Endothelial cell of umbilical vein (primary cell): ENCODE results near the gene PRKD1. TPM values are rescaled to one million over a fixed set of nuclear protein-coding genes. Genes with fewer than 3 reads are reported as not detected.

Experiments used
- BruUV-seq: library from RNA; stranded (reverse); fragments of 400-500 nt; replicated peaks from 2 replicates; lab custom pipeline; 2021; lab: Mats Ljungman, UMichigan
- CTCF ChIA-PET: fragments of 300-600, 350-600 bp; sonication (Branson Sonifier 250); formaldehyde crosslinking; loops from one replicate; lab custom pipeline; 2021; ENCODE audit warnings: antibody characterized with exemption, inconsistent platforms; lab: Charles Lee
- POLR2A ChIA-PET: fragments of 300-600, 350-600 bp; sonication (Branson Sonifier 250); formaldehyde crosslinking; loops from one replicate; lab custom pipeline; 2021; ENCODE audit warnings: antibody characterized with exemption, inconsistent platforms; lab: Charles Lee
- DNase-seq: peaks from one replicate; pipeline ENCODE4 v3.0.0-alpha.2; 2011; ENCODE audit warnings: low read depth, low spot score
- FAIRE-seq: peaks from 2 replicates; lab custom pipeline; 2011; peaks lifted over from hg19 to GRCh38; lab: Jason Lieb, UNC
- H2AFZ ChIP-seq: 2 replicates; pipeline ENCODE4 v1.6.0; 2012; ENCODE audit warnings: low read depth, low read length, control low read depth, inconsistent platforms
- H3K27ac ChIP-seq: 2 replicates; pipeline ENCODE4 v1.5.1; 2011; ENCODE audit warnings: low read depth, mild to moderate bottlenecking, control low read depth, low read length, moderate library complexity; ENCODE audit not compliant: insufficient read depth
- H3K27me3 ChIP-seq, 2 experiments: 2 replicates each; pipeline versions ENCODE4 v1.6.0 to v1.6.1; 2011; ENCODE audit warnings: low read length in 2 of 2, mixed read lengths in 1 of 2; ENCODE audit not compliant: control insufficient read depth in 2 of 2, insufficient read depth in 2 of 2
- H3K36me3 ChIP-seq, 2 experiments: 2 replicates in 1 of 2; 3 replicates in 1 of 2; pipeline ENCODE4 v1.5.1; 2011; ENCODE audit warnings: low read length in 2 of 2, mild to moderate bottlenecking in 1 of 2, moderate library complexity in 1 of 2; ENCODE audit not compliant: control insufficient read depth in 2 of 2, insufficient read depth in 2 of 2; ENCODE audit errors: extremely low read depth in 1 of 2
- H3K4me1 ChIP-seq: 3 replicates; pipeline ENCODE4 v1.5.1; 2011; ENCODE audit warnings: mild to moderate bottlenecking, low read length; ENCODE audit not compliant: control insufficient read depth, insufficient read depth; ENCODE audit errors: extremely low read depth
- H3K4me2 ChIP-seq: 2 replicates; pipeline ENCODE4 v1.6.1; 2011; ENCODE audit warnings: low read length, control low read depth, mixed read lengths; ENCODE audit not compliant: insufficient read depth
- H3K4me3 ChIP-seq, 3 experiments: fragments of 200-600 bp in 1 of 3; sonication (generic), shearing (Covaris generic) in 1 of 3; replicated peaks in 1 of 3; 2 replicates each; pipeline ENCODE4 v1.5.1; 2011 to 2016; ENCODE audit warnings: control low read depth in 3 of 3, low read length in 3 of 3, mild to moderate bottlenecking in 2 of 3, inconsistent platforms in 1 of 3, low read depth in 1 of 3, moderate library complexity in 1 of 3; ENCODE audit not compliant: insufficient read depth in 1 of 3
- H3K79me2 ChIP-seq: 2 replicates; pipeline ENCODE4 v1.6.0; 2012; ENCODE audit warnings: low read length, inconsistent platforms; ENCODE audit not compliant: control insufficient read depth, insufficient read depth
- H3K9ac ChIP-seq: replicated peaks from 2 replicates; pipeline ENCODE3; 2011; ENCODE audit warnings: low read length, control low read depth; ENCODE audit not compliant: insufficient read depth; ENCODE audit errors: extremely low read depth
- H3K9me1 ChIP-seq: replicated peaks from 3 replicates; pipeline ENCODE4 v1.6.0; 2011; ENCODE audit warnings: mild to moderate bottlenecking, low read length; ENCODE audit not compliant: control insufficient read depth, insufficient read depth; ENCODE audit errors: extremely low read depth
- H3K9me3 ChIP-seq: replicated peaks from 2 replicates; pipeline ENCODE4 v1.5.1; 2012; ENCODE audit warnings: low read length, inconsistent platforms; ENCODE audit not compliant: control insufficient read depth, insufficient read depth
- H4K20me1 ChIP-seq: replicated peaks from 2 replicates; pipeline ENCODE3; 2011; ENCODE audit warnings: mild to moderate bottlenecking, low read length; ENCODE audit not compliant: control insufficient read depth, insufficient read depth; ENCODE audit errors: extremely low read depth
- CTCF ChIP-seq, 2 donors: IDR thresholded peaks; 1 replicate in 1 of 2; 2 replicates in 1 of 2; pipeline ENCODE4 v1.5.1; 2011; ENCODE audit warnings: low read length in 2 of 2, mild to moderate bottlenecking in 2 of 2, moderate library complexity in 2 of 2, control low read depth in 1 of 2, inconsistent platforms in 1 of 2, low read depth in 1 of 2; ENCODE audit not compliant: insufficient read depth in 1 of 2; ENCODE audit errors: extremely low read depth in 1 of 2
- EZH2 ChIP-seq: IDR thresholded peaks from 2 replicates; pipeline ENCODE4 v1.6.1; 2012; ENCODE audit warnings: borderline replicate concordance, low read depth, mild to moderate bottlenecking, moderate library complexity, low read length, inconsistent platforms; ENCODE audit not compliant: severe bottlenecking
- FOS ChIP-seq: IDR thresholded peaks from 2 replicates; pipeline ENCODE4 v1.6.1; 2011; ENCODE audit warnings: mild to moderate bottlenecking, low read length, moderate library complexity, borderline replicate concordance; ENCODE audit not compliant: insufficient read depth
- GATA2 ChIP-seq: IDR thresholded peaks from 2 replicates; pipeline ENCODE4 v1.7.0; 2011; ENCODE audit warnings: low read depth, mild to moderate bottlenecking, moderate library complexity, mixed read lengths, low read length; ENCODE audit not compliant: insufficient read length, insufficient read depth
- JUN ChIP-seq: IDR thresholded peaks from 2 replicates; pipeline ENCODE4 v1.6.1; 2011; ENCODE audit warnings: borderline replicate concordance, low read depth; ENCODE audit not compliant: insufficient read length, insufficient read depth
- MYC ChIP-seq: IDR thresholded peaks from one replicate; pipeline ENCODE4 v1.6.1; 2011; ENCODE audit warnings: mild to moderate bottlenecking, low read depth, low read length
- POLR2A ChIP-seq: IDR thresholded peaks from 2 replicates; pipeline ENCODE4 v1.6.1; 2012; ENCODE audit warnings: low read depth, mild to moderate bottlenecking, control low read depth, low read length
- POLR2AphosphoS5 ChIP-seq: IDR thresholded peaks from 2 replicates; pipeline ENCODE4 v1.6.1; 2012; ENCODE audit warnings: low read depth, mild to moderate bottlenecking, control low read depth, low read length, moderate library complexity; ENCODE audit not compliant: insufficient read depth
- dilution Hi-C: fragments of 300-500 bp; cut with MboI; formaldehyde crosslinking; loops from one replicate; pipeline ENCODE4 v1.15.0; 2019; ENCODE audit warnings: low sequenced_read_pairs; ENCODE audit not compliant: extremely low pct_ligation_motif_present
- intact Hi-C: fragments of 100-400 bp; cut with micrococcal nuclease; formaldehyde crosslinking; loops from one replicate; pipeline ENCODE4 v1.10.0; 2022
- polyA plus RNA-seq, 4 experiments: library from polyadenylated mRNA; depleted of rRNA in 3 of 4; stranded (reverse) in 3 of 4; unstranded in 1 of 4; fragments of >200 nt; gene quantifications; 2 replicates each; pipeline versions ENCODE4 v1.2.1 to v1.2.3, GENCODE V29; 2011 to 2012; ENCODE audit warnings: missing spikeins in 1 of 4
- total RNA-seq: library from RNA; stranded (reverse); gene quantifications from 2 replicates; pipeline ENCODE4 v1.2.3, GENCODE V29; 2021
- TF ChIP-seq, protein P1 (sequence below): IDR thresholded peaks from 2 replicates; pipeline ENCODE4 v1.6.1; 2011; ENCODE audit not compliant: insufficient read depth, insufficient read length

PRKD1 gene
- total and polyA plus RNA-seq, 2 donors (not counting 3 experiments of a cell fraction or from before 2014, with no cell fraction given) = 3.9 to 10.9 TPM

DNA sequence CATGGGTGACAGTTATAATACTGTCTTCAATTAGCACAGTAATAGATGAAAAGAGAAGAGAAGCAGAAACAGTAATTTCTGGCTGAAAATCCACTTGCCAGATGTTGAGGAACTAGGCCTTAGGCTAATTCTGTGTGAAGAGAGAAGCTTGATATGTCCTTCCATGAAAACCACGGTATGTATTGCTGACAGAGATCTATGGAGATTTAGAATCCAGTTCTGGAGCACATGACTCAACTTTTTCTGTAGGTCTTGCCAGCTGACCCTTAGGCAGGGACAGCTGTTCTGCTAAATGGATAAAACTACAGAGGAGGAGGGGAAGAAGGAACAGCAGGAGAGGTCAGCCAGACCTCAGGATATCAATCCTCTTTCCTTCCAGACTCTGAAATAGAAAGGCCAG is 211.5 kb downstream of the PRKD1 start:
- no peak overlapping the region for H3K27ac ChIP-seq
- no peak for FAIRE-seq

More for the DNA sequence above, 211.5 kb downstream of the PRKD1 start:
- dilution Hi-C loops = no loop called here
- Histone ChIP-seq H3K4me1 (no peaks in the 10 kb centered on the region), H3K4me3 (no peak overlapping the region), H3K79me2 (no peaks in the 10 kb centered on the region), H2AFZ (no peak overlapping the region), H3K27me3 (no peaks in the 10 kb centered on the region), H3K36me3 (no peaks in the 10 kb centered on the region), H3K9me3 (no peaks in the 10 kb centered on the region), H4K20me1 (no peaks in the 10 kb centered on the region), H3K9ac (no peak overlapping the region), H3K4me2 (no peak overlapping the region), H3K9me1 (no peaks in the 10 kb centered on the region)
- CTCF ChIA-PET = interaction anchor here (1.2 kb wide), 1 partner anchor 498 kb away, joined by 3 read pairs; no protein-coding TSS in a partner anchor
- POLR2A ChIA-PET = no interaction called here
- TF ChIP-seq MYC (no peak), POLR2AphosphoS5 (no peak), GATA2 (no peak), JUN (no peak), FOS (no peak), POLR2A (no peak), EZH2 (no peak), CTCF (IDR thresholded peaks at IDR 0.05; ENCODE audit: extremely low read depth in 1 of 2, insufficient read depth in 1 of 2, low read depth in 1 of 2, low read length in 2 of 2) (no peak)
- TF ChIP-seq, protein P1, sequence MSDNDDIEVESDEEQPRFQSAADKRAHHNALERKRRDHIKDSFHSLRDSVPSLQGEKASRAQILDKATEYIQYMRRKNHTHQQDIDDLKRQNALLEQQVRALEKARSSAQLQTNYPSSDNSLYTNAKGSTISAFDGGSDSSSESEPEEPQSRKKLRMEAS = no peak
- intact Hi-C loops = no loop called here
- no peak for DNase-seq
- no TSS peak for BruUV-seq
